ENCODE data around the gene FNIP1.
"Not testable (repeated sequence)": the region's sequence is repeated elsewhere in the genome, so short reads cannot be mapped to it uniquely, and the experiment has no call there.

FNIP1 gene

DNA sequence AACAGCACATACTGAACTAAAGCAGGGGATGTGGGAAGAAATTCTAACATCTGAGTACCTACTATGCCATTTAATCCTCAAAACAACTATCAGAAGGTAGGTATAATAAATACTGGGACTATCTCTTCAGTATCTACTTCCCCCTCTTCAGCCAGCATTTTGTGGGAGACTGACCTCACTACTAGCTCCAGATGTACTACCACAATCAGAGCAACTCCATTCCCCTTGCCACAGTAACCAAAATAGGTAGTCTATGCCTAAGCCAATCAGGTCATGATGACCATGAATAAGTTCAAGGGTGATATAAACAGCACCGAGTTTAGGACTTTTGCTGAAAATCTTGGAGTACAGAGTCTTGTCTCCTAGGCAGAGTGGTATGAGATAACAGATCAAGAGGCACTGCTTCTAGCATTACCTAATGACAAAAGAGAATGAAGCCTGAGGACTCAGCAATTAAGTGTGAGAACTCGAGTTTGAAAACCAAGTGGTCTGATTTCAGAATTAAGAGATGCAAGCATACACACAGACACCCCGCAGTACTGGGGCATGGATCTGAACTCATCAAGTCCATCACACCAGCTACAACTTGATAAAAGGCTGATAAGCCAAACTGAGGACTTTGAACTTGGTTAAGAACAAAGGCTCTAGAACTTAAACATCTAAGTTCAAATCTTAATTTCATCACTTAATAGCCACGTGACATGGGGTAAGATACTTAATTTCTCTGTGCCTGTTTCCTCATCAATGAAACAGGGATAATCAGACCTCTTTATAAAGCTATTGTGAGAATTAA, 9.7 kb downstream of the FNIP1 start:
- DNase-seq, result no peak

DNA sequence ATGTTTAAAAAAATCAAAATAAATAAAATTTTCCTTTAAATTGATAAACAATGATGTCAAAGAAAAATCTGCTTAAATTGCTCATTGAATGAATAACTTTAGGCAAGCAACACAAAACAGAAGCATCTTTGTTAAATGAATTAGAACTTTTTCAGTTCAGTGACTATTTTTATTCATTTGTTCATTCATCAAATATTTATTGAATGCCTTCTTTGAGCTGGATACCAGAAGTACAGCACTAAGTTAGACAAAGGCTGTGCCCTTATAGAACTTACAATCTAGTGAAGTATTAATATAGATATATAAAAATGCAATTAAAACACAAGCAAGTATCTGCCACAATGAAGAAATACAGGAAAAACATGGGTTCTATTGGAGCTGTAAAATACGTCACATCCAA, 10.8 kb downstream of the FNIP1 start:
- no peak for DNase-seq

DNA sequence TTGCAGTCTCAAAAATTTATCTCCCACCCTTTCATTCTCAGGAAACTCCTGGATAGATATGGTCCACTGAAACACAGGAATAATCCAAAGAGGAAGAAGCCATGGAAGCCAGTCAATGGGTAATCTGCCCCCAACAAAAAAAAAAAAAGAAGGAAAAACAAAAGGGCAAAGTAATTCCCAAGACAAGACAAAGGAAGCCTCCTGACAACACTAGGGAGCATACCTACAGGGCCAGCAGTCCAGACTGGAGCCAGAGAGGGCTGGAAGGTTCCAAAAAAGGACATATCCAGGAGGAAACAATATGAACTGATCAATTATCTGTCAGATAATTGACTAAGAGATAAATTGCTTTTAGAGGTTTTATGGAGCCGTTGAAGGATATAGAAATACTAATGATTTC, 12.9 kb downstream of the FNIP1 start:
- DNase-seq, result no peak

DNA sequence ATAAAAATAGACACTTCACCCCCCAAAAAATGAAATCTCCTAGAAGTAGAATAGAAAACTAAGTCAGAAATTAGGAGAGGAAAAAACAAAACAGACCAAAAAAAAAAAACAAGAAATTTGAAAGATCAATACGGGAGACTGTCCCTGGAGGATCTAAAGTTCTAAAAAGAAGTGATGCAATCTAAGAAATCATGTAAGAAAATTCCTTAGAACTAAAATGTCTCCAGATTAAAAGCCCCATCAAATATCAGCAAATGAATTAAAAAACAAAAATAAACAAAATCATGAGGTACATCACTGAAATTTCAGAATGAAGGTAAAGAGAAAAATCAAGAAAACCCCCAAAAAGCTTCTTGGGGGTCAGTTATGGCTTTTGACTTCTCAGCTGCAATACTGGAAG, 13.5 kb downstream of the FNIP1 start:
- no peak for DNase-seq

DNA sequence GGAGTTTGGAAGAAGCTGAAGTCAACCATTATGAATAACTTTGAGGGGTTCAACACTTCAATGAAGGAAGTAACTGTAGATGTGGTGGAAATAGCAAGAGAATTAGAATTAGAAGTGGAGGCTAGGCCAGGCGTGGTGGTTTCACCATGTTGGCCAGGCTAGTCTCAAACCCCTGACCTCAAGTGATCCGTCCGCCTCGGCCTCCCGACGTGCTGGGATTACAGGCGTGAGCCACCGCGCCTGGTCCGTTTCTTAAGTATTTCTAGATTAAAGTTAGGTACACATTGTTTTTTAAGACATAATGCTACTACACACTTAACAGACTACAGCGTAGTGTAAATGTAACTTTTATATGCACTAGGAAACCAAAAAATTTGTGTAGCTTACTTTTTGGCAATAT, 14.1 kb downstream of the FNIP1 start:
- no peak for DNase-seq

DNA sequence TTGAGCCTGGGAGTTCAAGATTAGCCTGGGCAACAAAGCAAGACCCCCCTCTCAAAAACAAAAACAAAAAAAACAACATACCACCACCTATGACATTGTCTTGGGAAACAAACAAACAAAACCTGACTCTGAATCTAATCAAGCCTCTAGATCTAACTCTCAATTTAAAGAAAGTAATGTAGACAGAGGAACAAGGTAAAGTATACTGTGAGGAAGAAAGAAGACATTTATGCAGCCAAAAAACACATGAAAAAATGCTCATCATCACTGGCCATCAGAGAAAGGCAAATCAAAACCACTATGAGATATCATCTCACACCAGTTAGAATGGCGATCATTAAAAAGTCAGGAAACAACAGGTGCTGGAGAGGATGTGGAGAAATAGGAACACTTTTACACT, 18.7 kb downstream of the FNIP1 start:
- DNase-seq, result not testable (repeated sequence)

DNA sequence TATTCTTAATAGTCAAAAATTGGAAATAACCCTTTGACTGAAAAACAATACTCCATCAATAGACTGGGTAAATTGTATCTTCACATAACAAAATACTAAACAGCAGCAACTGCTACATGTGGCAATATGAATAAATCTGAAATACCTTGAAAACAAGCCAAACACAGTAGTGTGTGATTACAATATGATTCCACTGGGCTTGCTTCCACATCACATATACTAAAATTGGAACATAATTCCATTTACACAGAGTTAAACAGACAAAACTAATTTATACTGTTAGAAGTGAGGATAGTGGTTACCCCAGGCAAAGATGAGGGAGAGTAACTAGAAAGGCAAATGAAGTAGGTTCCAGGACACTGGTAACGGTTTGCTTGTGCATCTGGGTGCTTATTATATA, 20.4 kb downstream of the FNIP1 start:
- no peak for DNase-seq

DNA sequence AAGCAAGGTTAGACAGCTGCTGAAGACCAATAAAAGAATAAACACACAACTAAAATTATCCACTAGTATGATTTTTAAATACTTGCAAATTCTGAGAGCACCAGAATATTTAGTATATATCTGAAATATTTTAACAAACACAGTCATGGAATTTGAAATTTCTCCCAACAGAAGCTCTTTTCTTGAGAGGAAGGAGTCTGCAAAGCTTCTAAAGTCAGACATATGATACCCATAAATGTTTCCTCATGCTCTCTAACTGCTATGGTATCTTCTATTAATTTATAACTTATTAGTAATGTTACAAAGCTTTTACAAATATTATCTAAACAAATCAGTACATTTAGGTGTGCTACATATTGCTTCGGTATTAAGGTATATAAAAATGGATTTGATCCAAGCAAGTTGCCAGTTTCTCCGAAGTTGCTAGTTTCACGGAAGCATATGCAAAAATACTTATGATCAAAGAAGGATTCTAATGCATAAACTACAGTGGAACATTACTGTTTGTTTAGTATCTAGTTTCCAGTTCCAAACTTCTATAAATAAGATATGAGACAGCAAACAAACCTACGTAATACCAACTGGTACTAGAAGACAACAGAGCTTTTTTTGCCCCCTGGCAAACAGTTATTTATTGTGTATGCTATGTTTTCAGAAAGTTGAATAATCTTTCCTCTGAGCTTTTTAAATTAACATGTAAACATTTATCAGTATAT, 22.0 kb downstream of the FNIP1 start:
- DNase-seq, result no peak

DNA sequence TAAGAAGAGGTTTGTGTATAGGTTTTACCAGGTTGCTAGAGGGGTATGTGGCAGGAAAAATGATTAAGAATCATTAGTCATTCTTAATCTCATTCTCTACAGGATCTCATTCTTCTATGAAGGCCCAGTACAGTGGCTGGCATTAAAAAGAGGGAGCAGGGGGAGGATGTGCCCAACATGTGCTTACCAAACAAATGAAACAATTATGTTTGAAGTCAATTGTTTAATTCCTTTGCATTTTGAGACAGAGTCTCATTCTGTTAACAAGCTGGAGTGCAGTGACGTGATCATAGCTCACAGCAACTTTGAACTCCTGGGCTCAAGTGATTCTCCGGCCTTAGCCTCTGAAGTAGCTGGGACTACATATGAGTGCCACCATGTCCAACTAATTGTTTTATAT, 23.0 kb downstream of the FNIP1 start:
- DNase-seq, result no peak

DNA sequence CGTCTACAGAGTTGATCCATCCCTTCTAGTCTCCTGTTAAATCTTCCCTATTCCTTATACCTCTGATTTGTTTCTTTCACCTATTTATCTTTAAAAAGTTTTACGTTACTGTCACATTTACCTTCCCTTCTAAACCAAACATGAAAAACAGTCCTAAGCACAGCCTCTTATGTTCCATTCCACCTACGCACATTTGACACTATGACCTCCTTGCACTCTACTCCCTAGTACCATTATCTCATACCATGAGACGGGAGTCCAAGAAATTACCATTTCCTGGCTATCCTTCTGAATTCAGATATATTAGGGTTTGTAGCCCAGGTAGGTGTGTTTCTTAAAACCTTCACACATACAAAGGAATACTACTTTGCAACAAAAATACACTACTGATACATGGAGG, 25.1 kb downstream of the FNIP1 start:
- DNase-seq, result no peak

DNA sequence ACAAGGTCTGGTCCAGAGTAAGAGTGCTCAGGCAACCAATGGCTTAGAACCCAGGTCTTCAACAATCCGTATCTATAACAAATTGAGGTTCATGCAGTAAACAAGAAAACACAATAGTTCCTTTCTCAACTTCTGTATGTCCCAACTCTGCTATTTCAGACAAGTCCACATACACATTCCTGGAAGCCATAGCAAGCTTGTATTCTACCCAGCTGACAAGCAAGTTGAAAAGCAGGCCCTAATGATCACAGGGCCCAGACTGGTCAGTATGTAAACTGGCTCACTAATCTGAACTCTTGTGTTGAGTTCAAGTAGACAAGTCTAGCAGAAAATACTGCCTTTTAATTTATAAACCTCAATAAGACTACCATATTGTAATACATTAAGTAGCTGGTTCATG, 26.9 kb downstream of the FNIP1 start:
- DNase-seq, result no peak

DNA sequence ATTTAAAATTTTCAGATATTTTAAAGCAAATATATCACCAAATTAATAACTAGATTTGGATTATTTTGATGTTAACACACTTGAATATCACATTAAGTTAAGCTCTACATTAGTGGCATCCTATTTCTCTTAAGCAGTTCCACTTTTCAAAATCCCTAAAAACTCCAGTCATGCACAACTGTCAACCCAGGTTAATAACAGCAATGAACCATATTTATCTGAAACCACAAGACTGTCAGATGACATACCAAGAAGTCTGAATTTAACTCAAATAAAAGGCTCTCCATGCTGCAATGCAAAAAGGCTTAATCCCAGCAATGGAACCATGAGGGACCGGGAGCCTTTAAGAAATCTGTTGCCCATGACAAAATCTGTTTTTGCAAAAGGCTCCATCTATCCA, 27.5 kb downstream of the FNIP1 start:
- DNase-seq, result no peak

DNA sequence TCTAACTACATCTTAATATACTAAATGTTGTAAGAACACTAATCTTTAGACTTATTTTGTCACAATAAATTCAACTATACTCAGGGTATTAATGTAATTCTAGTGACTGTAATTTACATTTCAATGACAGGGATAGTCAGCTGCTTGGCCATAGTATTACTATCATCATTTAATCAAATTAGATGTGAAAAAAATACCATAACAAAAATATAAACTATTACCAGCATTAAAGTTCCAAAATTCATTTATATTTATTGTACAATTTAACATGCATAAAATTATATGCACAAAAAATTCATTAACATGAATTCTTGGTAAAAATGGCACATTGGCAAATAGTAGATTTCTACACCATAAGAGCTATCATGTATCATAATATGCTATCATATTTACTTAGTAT, 28.9 kb downstream of the FNIP1 start:
- DNase-seq, result no peak

DNA sequence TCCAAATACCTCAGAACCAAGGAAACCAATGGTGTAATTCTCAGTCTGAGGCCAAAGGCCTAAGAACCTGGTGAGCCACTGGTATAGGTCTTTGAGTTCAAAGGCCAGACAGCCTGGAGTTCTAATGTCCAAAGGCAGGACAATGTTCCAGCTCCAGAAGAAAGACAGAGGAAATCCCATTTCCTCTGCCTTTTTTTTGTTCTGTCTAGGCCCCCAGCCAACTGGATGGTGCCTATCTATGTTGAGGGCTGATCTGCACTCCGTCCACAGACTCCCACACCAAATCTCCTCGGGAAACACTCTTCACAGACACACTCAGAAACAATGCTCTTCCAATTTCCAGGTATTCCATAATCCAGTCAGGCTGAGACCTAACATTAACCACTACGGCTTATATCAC, 30.1 kb downstream of the FNIP1 start:
- DNase-seq, result no peak

DNA sequence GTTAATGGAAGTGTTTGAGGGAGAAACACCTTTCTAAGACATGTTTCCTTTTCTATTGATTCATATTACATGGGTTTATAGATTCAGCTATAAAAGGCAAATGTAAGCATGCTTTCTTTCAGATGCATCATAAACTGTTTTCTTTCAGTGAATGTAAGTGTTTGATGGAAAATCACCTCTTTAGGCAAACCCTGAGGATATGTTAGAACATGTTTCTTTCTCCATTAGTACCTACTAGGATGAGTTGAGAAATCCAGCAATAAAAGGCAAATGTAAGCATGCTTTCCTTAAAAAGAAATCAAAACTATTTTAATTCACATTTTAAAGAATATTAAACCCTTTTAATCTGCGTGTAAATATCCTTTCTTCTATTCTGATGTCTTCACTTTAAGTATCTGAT, 31.6 kb downstream of the FNIP1 start:
- DNase-seq, result no peak

DNA sequence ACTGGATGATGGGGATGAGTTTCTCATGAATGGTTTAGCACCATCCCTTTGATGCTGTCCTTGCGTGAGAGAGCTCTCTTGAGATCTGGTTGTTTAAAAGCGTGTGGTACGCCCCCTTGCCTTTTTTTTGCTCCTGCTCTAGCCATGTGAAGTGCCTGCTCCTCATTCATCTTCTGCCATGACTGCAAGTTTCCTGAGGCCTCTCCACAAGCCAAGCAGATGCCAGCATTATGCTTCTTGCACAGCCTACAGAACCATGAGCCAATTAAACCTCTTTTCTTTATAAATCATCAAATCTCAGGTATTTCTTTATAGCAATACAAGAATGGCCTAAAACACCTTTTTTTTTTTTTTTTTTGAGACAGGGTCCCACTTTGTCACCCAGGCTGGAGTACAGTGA, 32.8 kb downstream of the FNIP1 start:
- DNase-seq, result no peak

DNA sequence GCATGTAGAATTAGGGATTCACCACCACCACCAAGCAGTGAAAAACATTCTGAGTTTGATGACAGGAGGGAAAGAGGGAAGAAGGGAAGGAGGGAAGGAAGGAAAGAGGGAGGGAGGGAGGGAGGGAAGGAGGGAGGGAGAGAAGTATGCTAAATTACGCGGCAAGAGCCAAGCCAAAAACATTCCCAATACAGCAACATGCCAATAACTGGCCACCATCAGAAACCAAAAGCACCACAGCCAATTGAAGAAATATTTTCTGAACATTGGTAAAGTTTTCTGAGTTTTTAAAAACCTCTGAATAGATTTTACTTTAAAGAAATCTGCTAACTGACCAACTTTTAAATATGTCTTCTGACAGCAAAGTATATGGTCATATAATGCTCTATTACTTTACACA, 36.0 kb downstream of the FNIP1 start:
- DNase-seq, result no peak

DNA sequence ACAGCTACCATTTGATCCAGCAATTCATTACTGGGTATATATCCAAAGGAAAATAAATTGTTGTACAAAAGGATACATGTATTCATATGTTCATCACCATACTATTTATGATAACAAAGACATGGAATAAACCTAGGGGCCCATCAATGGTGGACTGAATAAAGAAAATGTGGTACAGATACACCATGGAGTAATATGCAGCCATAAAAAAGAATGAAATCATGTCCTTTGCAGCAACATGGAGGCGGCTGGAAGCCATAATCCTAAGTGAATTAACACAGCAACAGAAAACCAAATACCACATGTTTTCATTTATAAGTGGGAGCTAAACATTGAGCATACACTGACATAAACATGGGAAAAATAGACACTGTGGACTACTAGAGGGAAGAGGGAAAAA, 37.1 kb downstream of the FNIP1 start:
- no peak for DNase-seq

DNA sequence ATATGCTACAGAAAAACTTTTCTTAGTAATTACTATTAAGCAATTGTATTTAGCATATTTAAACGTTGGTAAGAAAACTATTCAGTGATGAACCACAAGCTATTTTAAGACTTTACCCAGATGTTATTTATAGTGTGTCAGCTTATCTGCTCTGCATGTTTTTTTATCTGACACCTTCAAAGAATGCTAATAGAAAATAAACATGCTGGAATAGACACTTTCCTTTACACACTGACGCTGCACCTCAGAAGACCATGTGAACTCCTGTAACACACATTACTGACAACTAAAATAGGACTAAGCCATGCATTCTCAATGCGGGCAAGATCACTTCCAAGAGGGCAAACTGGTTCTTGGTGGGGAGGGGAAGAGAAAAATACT, 38.3 kb downstream of the FNIP1 start:
- no peak for DNase-seq

DNA sequence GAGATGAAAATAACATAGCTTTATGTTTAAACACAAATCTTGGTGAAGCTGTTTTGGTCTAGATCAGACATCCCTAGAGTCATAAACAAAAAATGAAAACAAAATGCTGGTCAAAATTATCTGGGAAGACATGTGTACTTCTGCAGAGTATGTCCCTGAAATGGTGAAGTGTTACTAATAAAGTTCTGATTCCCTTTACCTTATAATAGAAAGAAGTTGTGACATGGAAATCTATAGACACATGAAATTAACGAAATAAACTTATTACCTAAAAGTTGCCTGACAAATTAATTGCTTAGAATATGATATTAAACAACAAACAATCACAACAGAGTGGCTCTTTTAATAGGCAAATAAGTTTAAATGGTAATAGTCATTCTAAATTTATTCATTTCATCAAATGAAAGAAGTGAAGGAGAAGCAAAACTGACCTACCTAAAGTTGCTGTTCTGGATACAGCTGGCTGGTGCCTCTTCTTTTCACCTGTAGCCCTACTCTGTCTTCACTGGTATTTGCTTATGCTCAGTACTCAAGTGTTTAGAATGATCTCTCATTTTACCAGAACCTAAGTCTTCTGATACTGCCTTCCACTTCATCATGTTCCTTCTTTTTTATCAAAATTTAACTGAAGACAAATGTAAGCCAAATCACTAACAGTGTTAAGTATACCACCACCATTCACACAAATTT, 38.8 kb downstream of the FNIP1 start:
- DNase-seq, result no peak

DNA sequence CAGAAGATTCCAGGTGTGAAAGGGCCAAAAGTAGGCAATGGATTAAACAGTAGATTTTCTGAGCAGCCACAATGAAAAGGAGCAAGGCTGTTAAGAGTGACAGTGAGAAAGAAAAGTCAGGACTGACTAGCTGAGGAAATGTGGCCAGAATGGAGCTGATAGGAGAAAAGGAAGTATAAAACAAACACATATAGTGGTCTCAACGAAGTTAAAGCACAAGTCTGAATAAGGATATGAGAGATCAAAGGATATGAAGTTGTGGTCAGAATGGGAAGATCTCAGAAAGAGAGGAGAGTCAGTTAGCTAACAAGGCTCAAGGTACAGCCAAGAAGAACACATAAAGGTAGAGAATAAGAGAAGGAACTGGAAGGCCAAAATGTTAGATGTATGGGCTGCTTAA, 39.9 kb downstream of the FNIP1 start:
- DNase-seq, result no peak

DNA sequence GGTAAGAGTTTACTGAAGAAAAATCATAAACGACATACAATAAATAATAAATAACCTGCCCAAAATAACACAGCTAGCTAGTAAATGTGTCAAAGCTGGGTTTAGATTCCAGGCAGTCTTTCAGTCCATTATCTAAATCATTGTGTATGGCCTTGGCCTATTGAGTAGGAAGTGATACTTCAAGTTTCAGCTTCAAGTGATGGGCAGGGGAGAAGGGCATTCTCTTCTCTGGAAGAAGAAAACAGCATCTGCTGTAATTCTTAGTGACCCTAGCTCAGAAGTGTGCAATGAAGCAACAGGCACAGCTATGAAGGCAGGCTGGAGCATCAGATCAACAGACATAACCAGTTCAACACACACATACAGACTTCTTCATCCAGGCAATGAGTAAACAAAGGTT, 42.5 kb downstream of the FNIP1 start:
- no peak for DNase-seq

DNA sequence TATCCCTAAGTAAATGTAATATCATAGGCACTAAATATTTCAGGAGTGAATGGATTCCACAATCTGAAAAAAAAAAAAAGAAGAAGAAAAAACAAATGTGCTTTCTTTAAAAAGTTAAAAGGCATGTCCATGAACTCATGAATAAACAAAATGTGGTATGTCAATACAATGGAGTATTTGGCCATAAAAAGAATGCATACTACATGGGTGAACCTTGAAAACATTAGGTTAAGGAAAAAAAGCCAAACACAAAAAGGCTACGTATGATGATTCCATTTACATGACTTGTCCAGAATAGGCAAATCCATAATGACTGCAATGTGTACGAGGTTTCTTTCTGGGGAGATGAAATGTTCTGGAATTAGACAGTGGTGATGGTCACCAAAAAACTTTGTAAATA, 45.3 kb downstream of the FNIP1 start:
- DNase-seq, result no peak

DNA sequence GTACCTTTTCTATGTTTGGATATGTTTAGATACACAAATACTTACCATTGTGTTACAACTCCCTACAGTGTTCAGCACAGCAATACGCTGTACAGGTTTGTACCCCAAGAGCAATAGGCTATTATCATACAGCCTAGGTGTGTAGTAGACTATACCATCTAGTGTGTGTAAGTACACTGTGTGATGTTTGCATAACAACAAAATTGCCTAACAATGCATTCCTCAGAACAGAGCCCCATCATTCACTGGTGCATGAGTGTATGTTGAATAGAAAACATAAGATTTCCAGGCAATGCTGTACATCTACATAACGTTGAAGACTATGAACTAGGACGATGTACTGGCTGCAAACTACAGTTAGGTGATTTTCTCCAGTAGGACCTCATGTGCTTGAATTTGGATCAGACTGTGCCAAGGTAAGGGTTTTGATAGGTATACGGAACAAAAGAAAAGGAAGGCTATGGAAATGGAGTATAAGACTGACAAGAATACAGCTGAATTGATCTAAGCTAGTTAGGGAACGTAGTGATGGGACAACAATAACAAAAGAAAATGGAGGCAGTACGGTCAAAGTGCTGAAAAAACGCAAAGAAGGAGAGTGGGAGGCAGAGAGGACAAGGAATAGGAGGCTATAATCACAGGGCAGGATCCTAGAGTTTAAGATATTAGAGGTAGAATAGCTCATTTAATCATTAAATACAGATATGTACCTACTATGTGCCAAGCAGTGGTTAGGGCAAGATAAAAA, 46.9 kb downstream of the FNIP1 start:
- no peak for DNase-seq
